GM12878 (cell line): ENCODE measurements around the gene LTBP4. TPM values are rescaled to one million over a fixed set of nuclear protein-coding genes. Genes with fewer than 3 reads are reported as not detected.
A peak's percentile ranks its signal among the peaks of the same experiment; 100 is the strongest.

Experiments
- ATAC-seq: fragments of 200-7000 bp; cut with Tn5 transposase; 3 replicates; pipeline ENCODE4 v1.9.1; 2020; ENCODE audit warnings: mild to moderate bottlenecking, moderate library complexity
- BruUV-seq: library from RNA; stranded (reverse); fragments of 400-500 nt; replicated peaks from 2 replicates; lab custom pipeline; 2021; lab: Mats Ljungman, UMichigan
- CTCF ChIA-PET: fragments of 300-600 bp; sonication (Branson Sonifier 250); formaldehyde crosslinking; extraction: SDS; loops from one replicate; lab custom pipeline; 2021; ENCODE audit warnings: inconsistent platforms; lab: Yijun Ruan, JAX
- POLR2A ChIA-PET: fragments of 350-600 bp; formaldehyde crosslinking; extraction: SDS; loops from one replicate; lab custom pipeline; 2021; ENCODE audit warnings: inconsistent platforms; lab: Charles Lee
- RAD21 ChIA-PET: fragments of 300-600 bp; sonication (Branson Sonifier 250); formaldehyde crosslinking; loops from one replicate; lab custom pipeline; 2023; ENCODE audit warnings: antibody characterized with exemption; ENCODE audit not compliant: unreplicated experiment; lab: Charles Lee
- SMC1A ChIA-PET: fragments of 300-600 bp; sonication (Branson Sonifier 250); formaldehyde crosslinking; loops from one replicate; lab custom pipeline; 2023; ENCODE audit not compliant: unreplicated experiment, uncharacterized antibody; lab: Charles Lee
- DNase-seq: peaks from one replicate; pipeline ENCODE4 v3.0.0-alpha.2; 2011; ENCODE audit warnings: low read depth, low spot score
- FAIRE-seq: peaks from 3 replicates; lab custom pipeline; 2011; peaks lifted over from hg19 to GRCh38; lab: Jason Lieb, UNC
- H2AFZ ChIP-seq: 2 replicates; pipeline ENCODE4 v1.6.0; 2011; ENCODE audit warnings: low read depth, low read length, control low read depth; ENCODE audit not compliant: control insufficient read depth
- H3K27ac ChIP-seq: 2 replicates; pipeline ENCODE4 v1.5.1; 2011; ENCODE audit warnings: control low read depth; ENCODE audit not compliant: control insufficient read depth, insufficient read depth
- H3K27me3 ChIP-seq, 2 experiments: replicated peaks in 1 of 2; 2 replicates each; pipeline versions ENCODE4 v1.6.0 to v1.6.1; 2011; ENCODE audit warnings: low read length in 1 of 2; ENCODE audit not compliant: control insufficient read depth in 2 of 2, insufficient read depth in 2 of 2
- H3K36me3 ChIP-seq, 2 experiments: 2 replicates each; pipeline ENCODE4 v1.5.1; 2011; ENCODE audit warnings: low read length in 1 of 2; ENCODE audit not compliant: control insufficient read depth in 2 of 2, insufficient read depth in 2 of 2
- H3K4me1 ChIP-seq: 2 replicates; pipeline ENCODE4 v1.6.1; 2011; ENCODE audit warnings: mild to moderate bottlenecking, low read length, moderate library complexity, mixed read lengths; ENCODE audit not compliant: control insufficient read depth, insufficient read depth
- H3K4me2 ChIP-seq: 2 replicates; pipeline ENCODE4 v1.6.0; 2011; ENCODE audit warnings: control low read depth; ENCODE audit not compliant: control insufficient read depth, insufficient read depth
- H3K4me3 ChIP-seq: fragments of 200-600 bp; sonication (generic); 2 replicates; pipeline ENCODE4 v1.5.1; 2016
- H3K79me2 ChIP-seq: 2 replicates; pipeline ENCODE4 v1.6.0; 2011; ENCODE audit warnings: low read length; ENCODE audit not compliant: control insufficient read depth, insufficient read depth
- H3K9ac ChIP-seq: 2 replicates; pipeline ENCODE4 v1.8.0; 2011; ENCODE audit warnings: low read length, control low read depth, mixed read lengths; ENCODE audit not compliant: control insufficient read depth, insufficient read depth
- H3K9me3 ChIP-seq: replicated peaks from 3 replicates; pipeline ENCODE4 v1.5.1; 2011; ENCODE audit warnings: mild to moderate bottlenecking, low read length; ENCODE audit not compliant: control insufficient read depth, insufficient read depth
- H4K20me1 ChIP-seq: 2 replicates; pipeline ENCODE4 v1.6.0; 2011; ENCODE audit not compliant: control insufficient read depth, insufficient read depth
- BCL11A ChIP-seq: IDR thresholded peaks from 2 replicates; pipeline ENCODE4 v1.6.1; 2011; ENCODE audit warnings: low read depth, low read length
- BHLHE40 ChIP-seq, 2 experiments: fragments of 450-650 bp in 1 of 2; IDR thresholded peaks; 2 replicates each; pipeline ENCODE4 v1.6.1; 2011 to 2017; ENCODE audit warnings: low read depth in 2 of 2, borderline replicate concordance in 1 of 2, improper control_type of control experiment in 1 of 2, low read length in 1 of 2, mild to moderate bottlenecking in 1 of 2
- EGR1 ChIP-seq, 2 experiments: IDR thresholded peaks; 1 replicate in 1 of 2; 2 replicates in 1 of 2; pipeline ENCODE4 v1.6.1; 2011 to 2012; ENCODE audit warnings: low read depth in 2 of 2, low read length in 2 of 2, borderline replicate concordance in 1 of 2, mild to moderate bottlenecking in 1 of 2, moderate library complexity in 1 of 2
- ETV6 ChIP-seq, 2 experiments: fragments of 450-650 bp in 1 of 2; IDR thresholded peaks in 1 of 2; conservative IDR thresholded peaks in 1 of 2; 2 replicates each; pipeline ENCODE4 v1.6.1; 2014; ENCODE audit warnings: antibody characterized with exemption in 1 of 2, borderline replicate concordance in 1 of 2, low read depth in 1 of 2, mild to moderate bottlenecking in 1 of 2, moderate library complexity in 1 of 2
- FOXK2 ChIP-seq: fragments of 450-650 bp; IDR thresholded peaks from 2 replicates; pipeline ENCODE4 v1.6.1; 2017; ENCODE audit warnings: mild to moderate bottlenecking, moderate library complexity
- HCFC1 ChIP-seq: fragments of 150-350 bp; IDR thresholded peaks from 2 replicates; pipeline ENCODE4 v1.6.1; 2014; ENCODE audit warnings: low read length
- HDAC2 ChIP-seq: fragments of 200-600 bp; sonication (generic); IDR thresholded peaks from 2 replicates; pipeline ENCODE4 v1.6.1; 2017
- IKZF1 ChIP-seq: fragments of 450-650 bp; conservative IDR thresholded peaks from 2 replicates; pipeline ENCODE4 v1.6.1; 2017; ENCODE audit warnings: antibody characterized with exemption, mild to moderate bottlenecking
- MAX ChIP-seq: IDR thresholded peaks from 2 replicates; pipeline ENCODE4 v1.6.1; 2012; ENCODE audit warnings: low read depth, low read length, improper control_type of control experiment
- RCOR1 ChIP-seq: conservative IDR thresholded peaks from 2 replicates; pipeline ENCODE4 v1.6.1; 2012; ENCODE audit warnings: low read depth, low read length, improper control_type of control experiment
- RUNX3 ChIP-seq: IDR thresholded peaks from 2 replicates; pipeline ENCODE4 v1.6.1; 2012; ENCODE audit warnings: low read length, inconsistent platforms
- SIX5 ChIP-seq: IDR thresholded peaks from 2 replicates; pipeline ENCODE4 v1.6.1; 2011; ENCODE audit warnings: mild to moderate bottlenecking, low read depth, low read length, moderate library complexity; ENCODE audit not compliant: severe bottlenecking
- TAF1 ChIP-seq: IDR thresholded peaks from 2 replicates; pipeline ENCODE4 v1.6.1; 2011; ENCODE audit warnings: mild to moderate bottlenecking, low read depth, low read length, borderline replicate concordance
- TCF12 ChIP-seq: IDR thresholded peaks from 2 replicates; pipeline ENCODE4 v1.6.1; 2011; ENCODE audit warnings: low read depth, mild to moderate bottlenecking, low read length
- ZBED1 ChIP-seq: IDR thresholded peaks from 2 replicates; pipeline ENCODE4 v1.6.1; 2016; ENCODE audit warnings: borderline replicate concordance
- ZNF384 ChIP-seq: IDR thresholded peaks from 2 replicates; pipeline ENCODE4 v1.6.1; 2012; ENCODE audit warnings: low read depth, mild to moderate bottlenecking, low read length, improper control_type of control experiment, borderline replicate concordance
- WGBS: methylation state at CpG from one replicate; pipeline ENCODE4 v1.1.6; 2016; ENCODE audit warnings: low lambda C conversion rate; ENCODE audit not compliant: insufficient replicate concordance, insufficient coverage; ENCODE audit errors: missing lambda C conversion rate; 5-methylcytosine and 5-hydroxymethylcytosine counted together
- in situ Hi-C: fragments of 300-500 bp; cut with MboI; formaldehyde crosslinking; loops from 9 replicates; pipeline ENCODE4 v1.14.3; 2018; ENCODE audit warnings: mixed read lengths
- intact Hi-C: fragments of 100-400 bp; cut with micrococcal nuclease; formaldehyde crosslinking; loops from one replicate; pipeline ENCODE4 v1.14.2; 2022; ENCODE audit not compliant: unreplicated experiment
- polyA plus RNA-seq, 11 experiments: library from polyadenylated mRNA; depleted of rRNA in 4 of 11; unstranded in 6 of 11; stranded (reverse) in 5 of 11; fragments of >200 nt; fragmentation: Nextera tagmentation in 4 of 11; fragmentation: Illumina TruSeq in 1 of 11; extraction: Ambion mirVana in 4 of 11; extraction: Trizol in 1 of 11; gene quantifications; 1 replicate in 1 of 11; 2 replicates in 10 of 11; pipeline versions ENCODE4 v1.2.1 to v1.2.3, GENCODE V29; 2011 to 2016; ENCODE audit warnings: inconsistent platforms in 2 of 11, missing spikeins in 2 of 11, low read depth in 1 of 11
- total RNA-seq, 4 experiments: library from RNA; depleted of rRNA in 3 of 4; stranded (reverse); fragments of >200 nt in 3 of 4; fragmentation: Illumina TruSeq in 1 of 4; extraction: Trizol in 1 of 4; gene quantifications; 2 replicates each; pipeline versions ENCODE4 v1.2.1 to v1.2.3, GENCODE V29; 2013 to 2021
- TF ChIP-seq, protein P1 (sequence below): fragments of 450-650 bp; IDR thresholded peaks from 2 replicates; pipeline ENCODE4 v1.6.1; 2017; ENCODE audit warnings: mild to moderate bottlenecking
- TF ChIP-seq, protein P2 (sequence below): IDR thresholded peaks from 2 replicates; pipeline ENCODE4 v1.6.1; 2012; ENCODE audit warnings: low read depth, low read length, improper control_type of control experiment

Gene LTBP4
- total and polyA plus RNA-seq, 10 of the 15 experiments (the other 5 are each of a cell fraction or from before 2014, with no cell fraction given): 0.09 to 34.6 (median 8.5) TPM; not detected in 1

- CTCF ChIA-PET: interaction anchor here (0.9 to 1.3 kb wide), 4 partner anchors 8 to 57 kb away, joined by 3 to 6 read pairs (median 3); no protein-coding TSS in a partner anchor
- in situ Hi-C loops (no loop called here), intact Hi-C loops (no loop called here)
- Histone ChIP-seq H3K4me3 (no peak overlapping the region), H4K20me1 (no peaks in the 10 kb centered on the region), H3K4me2 (peak overlapping the region; percentile 87), H3K79me2 (peaks cover 7% of the 10 kb centered on the region), H2AFZ (no peak overlapping the region), H3K27me3 (no peaks in the 10 kb centered on the region), H3K4me1 (peaks cover 21% of the 10 kb centered on the region), H3K27ac (no peak overlapping the region), H3K36me3 (peaks cover 7 to 8% of the 10 kb centered on the region in 2 experiments; a peak in 3 of 4 replicates), H3K9ac (no peak overlapping the region), H3K9me3 (no peaks in the 10 kb centered on the region)
- TF ChIP-seq FOXK2 (no peak), HCFC1 (peak; percentile 76), EGR1 (IDR thresholded peaks at IDR 0.05; ENCODE audit: borderline replicate concordance in 1 of 2, low read depth in 2 of 2, low read length in 2 of 2) (no peak), TCF12 (no peak), SIX5 (peak; percentile 69), RUNX3 (no peak), TAF1 (no peak), ETV6 (conservative IDR thresholded peaks at IDR 0.05 in 1 of 2, IDR thresholded peaks at IDR 0.05 in 1 of 2; ENCODE audit: borderline replicate concordance in 1 of 2, low read depth in 1 of 2) (no peak), RCOR1 (no peak), MAX (no peak), IKZF1 (peak; percentile 43; the same call in 1 of the 2 replicates), BCL11A (no peak), HDAC2 (no peak), ZNF384 (no peak), BHLHE40 (IDR thresholded peaks at IDR 0.05; ENCODE audit: borderline replicate concordance in 1 of 2, low read depth in 2 of 2, low read length in 1 of 2) (no peak), ZBED1 (no peak)
- TF ChIP-seq, protein P1, sequence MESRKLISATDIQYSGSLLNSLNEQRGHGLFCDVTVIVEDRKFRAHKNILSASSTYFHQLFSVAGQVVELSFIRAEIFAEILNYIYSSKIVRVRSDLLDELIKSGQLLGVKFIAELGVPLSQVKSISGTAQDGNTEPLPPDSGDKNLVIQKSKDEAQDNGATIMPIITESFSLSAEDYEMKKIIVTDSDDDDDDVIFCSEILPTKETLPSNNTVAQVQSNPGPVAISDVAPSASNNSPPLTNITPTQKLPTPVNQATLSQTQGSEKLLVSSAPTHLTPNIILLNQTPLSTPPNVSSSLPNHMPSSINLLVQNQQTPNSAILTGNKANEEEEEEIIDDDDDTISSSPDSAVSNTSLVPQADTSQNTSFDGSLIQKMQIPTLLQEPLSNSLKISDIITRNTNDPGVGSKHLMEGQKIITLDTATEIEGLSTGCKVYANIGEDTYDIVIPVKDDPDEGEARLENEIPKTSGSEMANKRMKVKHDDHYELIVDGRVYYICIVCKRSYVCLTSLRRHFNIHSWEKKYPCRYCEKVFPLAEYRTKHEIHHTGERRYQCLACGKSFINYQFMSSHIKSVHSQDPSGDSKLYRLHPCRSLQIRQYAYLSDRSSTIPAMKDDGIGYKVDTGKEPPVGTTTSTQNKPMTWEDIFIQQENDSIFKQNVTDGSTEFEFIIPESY: no peak
- TF ChIP-seq, protein P2, sequence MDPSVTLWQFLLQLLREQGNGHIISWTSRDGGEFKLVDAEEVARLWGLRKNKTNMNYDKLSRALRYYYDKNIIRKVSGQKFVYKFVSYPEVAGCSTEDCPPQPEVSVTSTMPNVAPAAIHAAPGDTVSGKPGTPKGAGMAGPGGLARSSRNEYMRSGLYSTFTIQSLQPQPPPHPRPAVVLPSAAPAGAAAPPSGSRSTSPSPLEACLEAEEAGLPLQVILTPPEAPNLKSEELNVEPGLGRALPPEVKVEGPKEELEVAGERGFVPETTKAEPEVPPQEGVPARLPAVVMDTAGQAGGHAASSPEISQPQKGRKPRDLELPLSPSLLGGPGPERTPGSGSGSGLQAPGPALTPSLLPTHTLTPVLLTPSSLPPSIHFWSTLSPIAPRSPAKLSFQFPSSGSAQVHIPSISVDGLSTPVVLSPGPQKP: no peak
- BruUV-seq: no TSS peak
- DNase-seq: no peak
- 85% methylated on average over 12 of the region's 12 CpGs for WGBS
- FAIRE-seq: no peak
- POLR2A ChIA-PET: interaction anchor here (0.6 kb wide), 1 partner anchor 38 kb away, joined by 4 read pairs; no protein-coding TSS in a partner anchor
- RAD21 ChIA-PET: no interaction called here
- SMC1A ChIA-PET: interaction anchor here (0.7 kb wide), 1 partner anchor 1322 kb away, joined by 3 read pairs; no protein-coding TSS in a partner anchor
- ATAC-seq: no peak
Measured at GRCh38 chr19:40578442-40578908, 22.7 kb upstream of the LTBP4 start.
